Upper lobe of left lung (tissue), 4 donors: ENCODE measurements around the gene SEM1.

Experiments
- CTCF ChIP-seq, 6 experiments: fragments of 450-650 bp in 4 of 6; fragments of 200-600 bp in 2 of 6; sonication (generic) in 2 of 6; IDR thresholded peaks; one replicate each; pipeline ENCODE4 v1.5.1; 2016 to 2019; ENCODE audit warnings: antibody characterized with exemption in 6 of 6
- POLR2A ChIP-seq, 4 donors: fragments of 450-650 bp; IDR thresholded peaks; one replicate each; pipeline ENCODE4 v1.5.1; 2016 to 2017; ENCODE audit warnings: antibody characterized with exemption in 4 of 4, mild to moderate bottlenecking in 2 of 4

GRCh38 chr7:96676919-96677318 is 32.7 kb downstream of the SEM1 start:
- no peak for TF ChIP-seq CTCF (IDR thresholded peaks at IDR 0.05)
- TF ChIP-seq POLR2A (IDR thresholded peaks at IDR 0.05), result no peak
